HEK293T (cell line): ENCODE results near the gene DST.

ENCODE experiments used
- CTCF ChIA-PET: fragments of 350-600 bp; formaldehyde crosslinking; extraction: SDS; loops from one replicate; lab custom pipeline; 2021; ENCODE audit warnings: antibody characterized with exemption, inconsistent platforms; lab: Yijun Ruan, JAX
- POLR2A ChIA-PET: fragments of 350-600 bp; formaldehyde crosslinking; extraction: SDS; loops from one replicate; lab custom pipeline; 2020; ENCODE audit warnings: antibody characterized with exemption, inconsistent platforms; lab: Yijun Ruan, JAX
- DNase-seq: peaks from one replicate; pipeline ENCODE4 v3.0.0; 2012; ENCODE audit warnings: mixed read lengths; ENCODE audit errors: extremely low spot score
- ARNT ChIP-seq: fragments of 450-650 bp; IDR thresholded peaks from 2 replicates; pipeline ENCODE4 v1.6.1; 2017; ENCODE audit warnings: mild to moderate bottlenecking
- BHLHE40 ChIP-seq: fragments of 450-650 bp; IDR thresholded peaks from 2 replicates; pipeline ENCODE4 v1.6.1; 2016; ENCODE audit warnings: mild to moderate bottlenecking, moderate library complexity, borderline replicate concordance
- CTBP1 ChIP-seq: fragments of 450-650 bp; IDR thresholded peaks from 2 replicates; pipeline ENCODE4 v1.6.1; 2016; ENCODE audit warnings: borderline replicate concordance
- ELF4 ChIP-seq: fragments of 450-650 bp; IDR thresholded peaks from 2 replicates; pipeline ENCODE4 v1.6.1; 2017; ENCODE audit warnings: antibody characterized with exemption
- FOXA1 ChIP-seq: fragments of 450-650 bp; IDR thresholded peaks from 2 replicates; pipeline ENCODE4 v1.6.1; 2016; ENCODE audit warnings: mild to moderate bottlenecking
- FOXK2 ChIP-seq: fragments of 450-650 bp; IDR thresholded peaks from 2 replicates; pipeline ENCODE4 v1.6.1; 2016; ENCODE audit warnings: mild to moderate bottlenecking
- FOXM1 ChIP-seq: fragments of 450-650 bp; IDR thresholded peaks from 2 replicates; pipeline ENCODE4 v1.6.1; 2017; ENCODE audit warnings: mild to moderate bottlenecking, borderline replicate concordance
- HDGF ChIP-seq: fragments of 450-650 bp; IDR thresholded peaks from 2 replicates; pipeline ENCODE4 v1.6.1; 2017; ENCODE audit warnings: antibody characterized with exemption, borderline replicate concordance
- L3MBTL2 ChIP-seq: fragments of 450-650 bp; conservative IDR thresholded peaks from 2 replicates; pipeline ENCODE4 v1.6.1; 2016; ENCODE audit warnings: mild to moderate bottlenecking
- LEF1 ChIP-seq: fragments of 450-650 bp; IDR thresholded peaks from 2 replicates; pipeline ENCODE4 v1.6.1; 2017; ENCODE audit warnings: mild to moderate bottlenecking, borderline replicate concordance
- NFRKB ChIP-seq: fragments of 450-650 bp; IDR thresholded peaks from 2 replicates; pipeline ENCODE4 v1.6.1; 2016; ENCODE audit warnings: mild to moderate bottlenecking, moderate library complexity
- PKNOX1 ChIP-seq: fragments of 450-650 bp; IDR thresholded peaks from 2 replicates; pipeline ENCODE4 v1.6.1; 2016
- SP1 ChIP-seq: fragments of 450-650 bp; IDR thresholded peaks from 2 replicates; pipeline ENCODE4 v1.6.1; 2017
- SUZ12 ChIP-seq: fragments of 450-650 bp; IDR thresholded peaks from 2 replicates; pipeline ENCODE4 v1.6.1; 2016; ENCODE audit warnings: mild to moderate bottlenecking
- TARDBP ChIP-seq: fragments of 450-650 bp; IDR thresholded peaks from 2 replicates; pipeline ENCODE4 v1.6.1; 2016
- ZNF384 ChIP-seq: fragments of 450-650 bp; IDR thresholded peaks from 2 replicates; pipeline ENCODE4 v1.6.1; 2016

Gene DST

GRCh38 chr6:56684342-56685101, 41.8 kb upstream of the DST start:
- TF ChIP-seq SUZ12, result no peak
- POLR2A ChIA-PET, result no interaction called here
- DNase-seq, result no peak
- CTCF ChIA-PET, result no interaction called here

- ChIA-PET POLR2A (no interaction called here), CTCF (no interaction called here)
- TF ChIP-seq ZNF384, result no peak
- TF ChIP-seq FOXM1, result no peak
- TF ChIP-seq FOXK2, result no peak
- TF ChIP-seq TARDBP, result no peak
- TF ChIP-seq HDGF, result no peak
- no peak for TF ChIP-seq LEF1
- no peak for TF ChIP-seq FOXA1
- no peak for TF ChIP-seq L3MBTL2
- TF ChIP-seq BHLHE40, result no peak
- no peak for TF ChIP-seq NFRKB
- TF ChIP-seq SP1, result no peak
- no peak for TF ChIP-seq CTBP1
- no peak for TF ChIP-seq PKNOX1
- no peak for TF ChIP-seq SUZ12
- no peak for TF ChIP-seq ELF4
- no peak for TF ChIP-seq ARNT
- DNase-seq, result no peak
Observed at GRCh38 chr6:56683882-56684281, 41.2 kb upstream of the DST start.

- ChIA-PET CTCF (no interaction called here), POLR2A (no interaction called here)
- TF ChIP-seq PKNOX1 (no peak), NFRKB (no peak), L3MBTL2 (no peak), ARNT (no peak), SP1 (no peak), LEF1 (no peak), FOXA1 (no peak), BHLHE40 (no peak)
- DNase-seq, result no peak
Observed at GRCh38 chr6:56682635-56683034, 39.9 kb upstream of the DST start.

GRCh38 chr6:56677559-56677958, 34.9 kb upstream of the DST start:
- ChIA-PET POLR2A (no interaction called here), CTCF (no interaction called here)
- TF ChIP-seq HDGF (no peak), L3MBTL2 (no peak), CTBP1 (no peak), FOXK2 (no peak), BHLHE40 (no peak), ELF4 (no peak), ZNF384 (no peak), FOXA1 (no peak), NFRKB (no peak), PKNOX1 (no peak), SP1 (no peak), SUZ12 (no peak), TARDBP (no peak), LEF1 (no peak), ARNT (no peak), FOXM1 (no peak)
- DNase-seq, result no peak

GRCh38 chr6:56671651-56672461, 29.2 kb upstream of the DST start:
- DNase-seq, result no peak
- TF ChIP-seq SUZ12 (no peak), HDGF (no peak), L3MBTL2 (no peak), ARNT (no peak), LEF1 (no peak), FOXK2 (no peak), ELF4 (no peak), CTBP1 (no peak), FOXM1 (no peak), PKNOX1 (no peak), ZNF384 (no peak), SP1 (no peak), TARDBP (no peak), FOXA1 (no peak), NFRKB (no peak), BHLHE40 (no peak)
- CTCF ChIA-PET, result no interaction called here
- POLR2A ChIA-PET, result no interaction called here
